H9 (cell line): ENCODE data around the gene KCNIP4. TPM values are rescaled to one million over a fixed set of nuclear protein-coding genes. Genes with fewer than 3 reads are reported as not detected.

Experiments used
- DNase-seq: peaks from one replicate; pipeline ENCODE4 v3.0.0-alpha.2; 2017
- H2AFZ ChIP-seq: one replicate; pipeline ENCODE4 v1.6.1; 2013; ENCODE audit warnings: mild to moderate bottlenecking, low read length, control low read depth, moderate library complexity
- H2AK5ac ChIP-seq: 2 replicates; pipeline ENCODE4 v1.6.1; 2013; ENCODE audit warnings: low read length, control low read depth, mixed read lengths; ENCODE audit not compliant: insufficient read length
- H2BK120ac ChIP-seq: one replicate; pipeline ENCODE4 v1.6.1; 2013; ENCODE audit warnings: low read depth, mild to moderate bottlenecking, low read length, control low read depth, inconsistent platforms; ENCODE audit not compliant: poor library complexity, severe bottlenecking
- H2BK12ac ChIP-seq: 2 replicates; pipeline ENCODE4 v1.6.1; 2013; ENCODE audit warnings: low read length, control low read depth, mixed read lengths, low read depth; ENCODE audit not compliant: insufficient read length
- H2BK15ac ChIP-seq: 2 replicates; pipeline ENCODE4 v1.6.1; 2013; ENCODE audit warnings: low read depth, low read length, control low read depth
- H2BK20ac ChIP-seq: one replicate; pipeline ENCODE4 v1.6.1; 2013; ENCODE audit warnings: low read depth, mild to moderate bottlenecking, low read length, control low read depth, inconsistent platforms; ENCODE audit not compliant: poor library complexity, severe bottlenecking
- H2BK5ac ChIP-seq: 2 replicates; pipeline ENCODE4 v1.6.1; 2013; ENCODE audit warnings: low read length, control low read depth, mixed read lengths; ENCODE audit not compliant: insufficient read length
- H3K14ac ChIP-seq: 2 replicates; pipeline ENCODE4 v1.6.1; 2013; ENCODE audit warnings: low read length, control low read depth; ENCODE audit not compliant: insufficient read depth
- H3K18ac ChIP-seq: 2 replicates; pipeline ENCODE4 v1.6.1; 2013; ENCODE audit warnings: low read depth, mild to moderate bottlenecking, mixed read lengths, low read length, control low read depth; ENCODE audit not compliant: insufficient read length
- H3K23ac ChIP-seq: 2 replicates; pipeline ENCODE4 v1.6.1; 2013; ENCODE audit warnings: low read length, control low read depth, mixed read lengths, low read depth; ENCODE audit not compliant: insufficient read length
- H3K23me2 ChIP-seq: 2 replicates; pipeline ENCODE4 v1.6.1; 2013; ENCODE audit warnings: low read depth, mild to moderate bottlenecking, mixed read lengths, low read length, control low read depth; ENCODE audit not compliant: insufficient read length, poor library complexity, severe bottlenecking
- H3K27ac ChIP-seq: 2 replicates; pipeline ENCODE4 v1.5.1; 2013; ENCODE audit warnings: low read length, control low read depth, mixed read lengths, low read depth; ENCODE audit not compliant: insufficient read length
- H3K27me3 ChIP-seq: 2 replicates; pipeline ENCODE4 v1.6.1; 2013; ENCODE audit warnings: low read length, control low read depth, inconsistent platforms; ENCODE audit not compliant: insufficient read depth
- H3K4ac ChIP-seq: 2 replicates; pipeline ENCODE4 v1.6.1; 2013; ENCODE audit warnings: low read depth, mild to moderate bottlenecking, control low read depth, inconsistent platforms, low read length, moderate library complexity
- H3K4me1 ChIP-seq: 2 replicates; pipeline ENCODE4 v1.6.1; 2013; ENCODE audit warnings: low read length, control low read depth, inconsistent platforms; ENCODE audit not compliant: insufficient read depth
- H3K4me2 ChIP-seq: 2 replicates; pipeline ENCODE4 v1.6.1; 2013; ENCODE audit warnings: low read length, control low read depth, mixed read lengths; ENCODE audit not compliant: insufficient read length, insufficient read depth
- H3K56ac ChIP-seq: 2 replicates; pipeline ENCODE4 v1.6.1; 2013; ENCODE audit warnings: low read depth, mild to moderate bottlenecking, mixed read lengths, low read length, control low read depth; ENCODE audit not compliant: insufficient read length
- H3K79me1 ChIP-seq: 2 replicates; pipeline ENCODE4 v1.6.1; 2013; ENCODE audit warnings: low read depth, mild to moderate bottlenecking, moderate library complexity, low read length, control low read depth, inconsistent platforms; ENCODE audit not compliant: insufficient read depth, poor library complexity, severe bottlenecking
- H3K79me2 ChIP-seq: 2 replicates; pipeline ENCODE4 v1.6.1; 2013; ENCODE audit warnings: low read length, control low read depth, inconsistent platforms; ENCODE audit not compliant: insufficient read depth
- H3K9ac ChIP-seq: 2 replicates; pipeline ENCODE4 v1.6.1; 2013; ENCODE audit warnings: low read length, control low read depth, mixed read lengths; ENCODE audit not compliant: insufficient read length; ENCODE audit errors: extremely low read depth
- H3K9me3 ChIP-seq: one replicate; pipeline ENCODE4 v1.6.1; 2013; ENCODE audit warnings: low read depth, low read length, inconsistent platforms; ENCODE audit not compliant: control insufficient read depth
- H3T11ph ChIP-seq: one replicate; pipeline ENCODE4 v1.6.1; 2013; ENCODE audit warnings: mild to moderate bottlenecking, low read length, control low read depth, inconsistent platforms
- H4K20me1 ChIP-seq: one replicate; pipeline ENCODE4 v1.6.1; 2013; ENCODE audit not compliant: control insufficient read depth, insufficient read length, insufficient read depth
- H4K5ac ChIP-seq: 2 replicates; pipeline ENCODE4 v1.6.1; 2013; ENCODE audit warnings: low read depth, mild to moderate bottlenecking, mixed read lengths, low read length, control low read depth; ENCODE audit not compliant: insufficient read length
- H4K8ac ChIP-seq: replicated peaks from 2 replicates; pipeline ENCODE4 v1.6.1; 2013; ENCODE audit warnings: low read length, control low read depth, mixed read lengths, low read depth; ENCODE audit not compliant: insufficient read length
- H4K91ac ChIP-seq: 2 replicates; pipeline ENCODE4 v1.6.1; 2013; ENCODE audit warnings: low read depth, mild to moderate bottlenecking, moderate library complexity, mixed read lengths, low read length, control low read depth; ENCODE audit not compliant: insufficient read length
- H3K27ac Mint-ChIP-seq, 3 experiments: 2 replicates in 2 of 3; 3 replicates in 1 of 3; pipeline ENCODE4 v1.8.0; 2020 to 2021; ENCODE audit warnings: mixed read lengths in 3 of 3, mild to moderate bottlenecking in 1 of 3, moderate library complexity in 1 of 3
- H3K27me3 Mint-ChIP-seq: 2 replicates; pipeline ENCODE4 v1.8.0; 2021; ENCODE audit warnings: low read depth, mild to moderate bottlenecking, moderate library complexity, mixed read lengths
- H3K36me3 Mint-ChIP-seq, 3 experiments: 2 replicates in 2 of 3; 3 replicates in 1 of 3; pipeline ENCODE4 v1.8.0; 2020 to 2021; ENCODE audit warnings: low read depth in 3 of 3, mixed read lengths in 3 of 3; ENCODE audit not compliant: insufficient read depth in 1 of 3
- H3K4me1 Mint-ChIP-seq, 2 experiments: 2 replicates each; pipeline ENCODE4 v1.8.0; 2020; ENCODE audit warnings: mixed read lengths in 2 of 2
- H3K4me3 Mint-ChIP-seq, 2 experiments: 2 replicates in 1 of 2; 3 replicates in 1 of 2; pipeline ENCODE4 v1.8.0; 2020 to 2021; ENCODE audit warnings: mild to moderate bottlenecking in 2 of 2, mixed read lengths in 2 of 2, moderate library complexity in 1 of 2
- H3K9me3 Mint-ChIP-seq, 2 experiments: 2 replicates in 1 of 2; 3 replicates in 1 of 2; pipeline ENCODE4 v1.8.0; 2020; ENCODE audit warnings: mild to moderate bottlenecking in 2 of 2, mixed read lengths in 2 of 2, moderate library complexity in 1 of 2
- WGBS: extraction: QIAGEN DNeasy Blood & Tissue Kit; methylation state at CpG from one replicate; pipeline ENCODE4 v1.1.7; 2013; ENCODE audit warnings: missing lambda C conversion rate, low lambda C conversion rate, mixed read lengths; ENCODE audit not compliant: insufficient read length; ENCODE audit errors: extremely low coverage; 5-methylcytosine and 5-hydroxymethylcytosine counted together
- total RNA-seq: library from RNA; stranded (reverse); gene quantifications from 2 replicates; pipeline ENCODE4 v1.2.1, GENCODE V29; 2021
- TF ChIP-seq, protein P1 (sequence below): fragments of 200-600 bp; sonication (generic); conservative IDR thresholded peaks from 3 replicates; pipeline ENCODE4 v1.8.0; 2021; ENCODE audit warnings: antibody characterized with exemption, mild to moderate bottlenecking

KCNIP4 gene
- total RNA-seq, 1 experiment from 2014 or later = not detected

DNA sequence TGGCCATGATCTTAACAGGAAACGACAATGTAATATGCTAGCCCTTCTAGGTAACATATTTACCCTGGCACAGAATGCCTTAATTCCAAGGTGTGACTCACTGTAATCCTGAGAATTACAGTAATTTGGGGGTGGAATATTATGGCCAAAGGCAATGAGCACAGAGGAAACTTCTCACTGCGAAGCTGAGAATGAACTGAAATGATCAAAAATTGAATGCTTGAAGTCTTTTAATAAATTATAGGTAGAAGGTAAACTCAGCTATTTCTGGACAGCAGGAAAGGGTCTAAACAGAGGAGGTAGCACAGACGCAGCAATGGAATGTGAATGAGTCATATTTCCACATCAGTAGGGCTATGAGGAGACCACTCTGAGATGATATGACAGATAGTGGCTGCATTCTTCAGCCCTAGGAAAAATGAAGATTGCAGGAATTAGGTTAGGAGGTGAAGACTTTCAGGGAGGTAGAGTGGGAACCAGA is 935.7 kb downstream of the KCNIP4 start:
- Histone ChIP-seq H3K79me1 (no peaks in the 10 kb centered on the region), H3K9me3 (no peaks in the 10 kb centered on the region), H3K4me2 (no peak overlapping the region), H3K27me3 (no peaks in the 10 kb centered on the region), H2BK5ac (no peak overlapping the region), H2BK15ac (no peak overlapping the region), H3K23me2 (no peaks in the 10 kb centered on the region), H3K4ac (no peak overlapping the region), H3T11ph (no peak overlapping the region), H2AK5ac (no peak overlapping the region), H2AFZ (no peak overlapping the region), H3K23ac (no peak overlapping the region), H2BK20ac (no peak overlapping the region), H3K9ac (no peak overlapping the region), H3K27ac (no peak overlapping the region), H3K56ac (no peak overlapping the region), H3K18ac (no peak overlapping the region), H3K4me1 (no peaks in the 10 kb centered on the region), H4K20me1 (no peaks in the 10 kb centered on the region), H4K91ac (no peak overlapping the region), H2BK12ac (no peak overlapping the region), H3K14ac (no peak overlapping the region), H4K8ac (no peak overlapping the region), H2BK120ac (no peak overlapping the region), H4K5ac (no peak overlapping the region), H3K79me2 (no peaks in the 10 kb centered on the region)
- no CpG with 5 or more reads among the region's 3 CpGs for WGBS
- H3K27ac Mint-ChIP-seq = no peak overlapping the region
- H3K27me3 Mint-ChIP-seq = no peaks in the 10 kb centered on the region
- H3K9me3 Mint-ChIP-seq = peaks cover 0 to 3% of the 10 kb centered on the region in 2 experiments; a peak in 3 of 5 replicates
- H3K4me1 Mint-ChIP-seq = no peaks in the 10 kb centered on the region
- H3K4me3 Mint-ChIP-seq = no peak overlapping the region
- H3K36me3 Mint-ChIP-seq = no peaks in the 10 kb centered on the region; a peak in 2 of 7 replicates
- no peak for DNase-seq
- TF ChIP-seq, protein P1, sequence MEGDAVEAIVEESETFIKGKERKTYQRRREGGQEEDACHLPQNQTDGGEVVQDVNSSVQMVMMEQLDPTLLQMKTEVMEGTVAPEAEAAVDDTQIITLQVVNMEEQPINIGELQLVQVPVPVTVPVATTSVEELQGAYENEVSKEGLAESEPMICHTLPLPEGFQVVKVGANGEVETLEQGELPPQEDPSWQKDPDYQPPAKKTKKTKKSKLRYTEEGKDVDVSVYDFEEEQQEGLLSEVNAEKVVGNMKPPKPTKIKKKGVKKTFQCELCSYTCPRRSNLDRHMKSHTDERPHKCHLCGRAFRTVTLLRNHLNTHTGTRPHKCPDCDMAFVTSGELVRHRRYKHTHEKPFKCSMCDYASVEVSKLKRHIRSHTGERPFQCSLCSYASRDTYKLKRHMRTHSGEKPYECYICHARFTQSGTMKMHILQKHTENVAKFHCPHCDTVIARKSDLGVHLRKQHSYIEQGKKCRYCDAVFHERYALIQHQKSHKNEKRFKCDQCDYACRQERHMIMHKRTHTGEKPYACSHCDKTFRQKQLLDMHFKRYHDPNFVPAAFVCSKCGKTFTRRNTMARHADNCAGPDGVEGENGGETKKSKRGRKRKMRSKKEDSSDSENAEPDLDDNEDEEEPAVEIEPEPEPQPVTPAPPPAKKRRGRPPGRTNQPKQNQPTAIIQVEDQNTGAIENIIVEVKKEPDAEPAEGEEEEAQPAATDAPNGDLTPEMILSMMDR = no peak
